ENCODE measurements around the gene ZNF428. TPM values are rescaled to one million over a fixed set of nuclear protein-coding genes. Genes with fewer than 3 reads are reported as not detected.

ZNF428 gene
- total RNA-seq, 1 donor = 37.3 TPM

DNA sequence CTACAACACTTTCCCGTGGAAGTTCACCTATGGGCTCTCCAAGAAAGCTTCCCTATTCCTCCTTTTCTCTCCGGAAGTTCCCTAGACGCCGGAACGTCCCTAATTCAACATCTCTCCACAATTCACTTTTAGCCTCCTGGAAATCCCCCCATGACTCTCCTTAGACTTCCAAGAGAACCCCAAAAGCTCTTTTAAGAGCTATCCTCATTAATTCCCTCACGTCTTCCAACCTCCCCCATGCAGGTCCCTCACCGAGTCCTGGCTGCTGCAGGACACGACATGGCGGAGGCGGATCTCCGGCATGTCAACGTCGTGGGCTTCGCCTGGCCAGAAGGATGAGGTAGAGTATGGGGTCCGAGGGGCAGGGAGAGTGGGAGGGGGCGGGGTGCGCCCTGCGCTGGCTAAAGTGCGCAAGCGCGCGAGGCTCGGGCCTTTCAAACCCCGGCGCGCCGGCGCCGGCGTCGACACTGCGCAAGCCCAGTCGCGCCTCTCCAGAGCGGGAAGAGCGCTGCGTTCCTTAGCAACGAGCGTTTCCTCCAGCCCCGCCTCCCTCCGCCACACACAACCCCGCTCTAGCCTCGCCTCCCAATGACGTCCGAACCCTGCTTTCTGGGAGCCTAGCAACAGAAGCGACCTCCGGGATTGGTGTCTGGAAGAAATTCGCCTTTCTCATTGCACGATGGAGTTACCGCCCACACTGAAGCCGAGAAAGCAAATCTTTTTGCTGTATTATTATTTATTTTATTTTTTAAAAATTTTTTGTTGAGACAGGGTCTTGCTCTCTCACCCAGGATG lies 44.1 kb downstream of the ZNF428 start, which contains the start of the genes PINLYP and XRCC1:
Gene PINLYP, plus strand, starts transcription at position 646 of the 795 bp plus-strand sequence. CDS start 1,391 bp downstream, outside the sequence.
Gene XRCC1, minus strand, starts transcription at position 372 of the 795 bp plus-strand sequence. Its CDS starts 69 bp downstream, at position 303.
- peak; percentile 98 for DNase-seq (ENCODE audit: insufficient read length, low spot score, missing footprints)

DNA sequence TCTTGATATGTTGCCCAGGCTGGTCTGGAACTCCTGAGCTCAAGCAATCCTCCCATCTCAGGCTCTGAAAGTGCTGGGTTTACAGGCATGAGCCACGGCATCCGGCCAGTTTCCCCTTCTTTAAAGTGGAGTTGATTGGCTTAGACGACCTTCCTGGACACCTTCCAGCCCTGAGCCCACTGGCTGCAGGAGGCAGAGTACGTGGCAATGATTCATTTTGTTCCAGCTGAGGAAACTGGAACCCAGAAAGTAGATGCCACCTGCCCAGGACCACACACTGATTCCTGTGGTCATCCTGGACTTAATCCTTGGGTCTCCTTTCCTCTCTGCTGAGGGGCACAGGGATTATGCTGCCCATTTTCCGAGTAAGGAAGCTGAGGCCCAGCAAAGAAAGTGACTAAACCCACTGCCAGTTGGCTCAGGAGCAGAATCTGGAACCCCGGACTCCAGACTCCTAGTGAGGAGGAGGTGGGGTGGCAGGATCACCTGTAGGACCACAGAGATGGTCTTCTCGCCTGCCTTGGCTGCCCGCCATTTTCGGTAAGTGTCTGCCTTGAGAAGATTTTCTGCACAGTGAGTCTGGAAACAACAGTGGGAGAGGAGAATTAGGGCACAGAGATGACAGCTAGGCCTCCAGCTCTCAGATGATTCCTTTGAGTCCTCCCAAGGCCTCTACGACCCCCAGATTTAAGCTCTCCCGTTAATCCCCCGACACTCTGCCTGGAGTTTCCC lies 44.8 kb downstream of the ZNF428 start:
- Histone ChIP-seq H3K4me1 (ENCODE audit: insufficient read depth, low read length) (peaks cover 18% of the 10 kb centered on the region), H3K4me2 (ENCODE audit: insufficient read depth, low read length) (peak overlapping the region; percentile 97), H3K27me3 (ENCODE audit: insufficient read depth, low read length) (no peaks in the 10 kb centered on the region), H3K79me2 (ENCODE audit: insufficient read depth, low read length) (peaks cover 46% of the 10 kb centered on the region), H4K20me1 (ENCODE audit: insufficient read depth, low read length) (peaks cover 4% of the 10 kb centered on the region), H3K4me3 (ENCODE audit: insufficient read depth, low read length) (peak overlapping the region; percentile 100), H3K9me3 (ENCODE audit: low read depth, low read length) (no peaks in the 10 kb centered on the region), H3K27ac (ENCODE audit: low read depth, low read length) (peak overlapping the region; percentile 84), H2AFZ (ENCODE audit: low read length) (peak overlapping the region; percentile 98), H3K36me3 (ENCODE audit: insufficient read depth, low read length) (peaks cover 3% of the 10 kb centered on the region)
- peak; percentile 60 for DNase-seq (ENCODE audit: insufficient read length, low spot score, missing footprints)
- no peak for TF ChIP-seq CTCF (IDR thresholded peaks at IDR 0.05; ENCODE audit: extremely low read depth, low read depth, low read length)

More for the DNA sequence above, 44.1 kb downstream of the ZNF428 start, which contains the start of the genes PINLYP and XRCC1:
- TF ChIP-seq CTCF (IDR thresholded peaks at IDR 0.05; ENCODE audit: extremely low read depth, low read depth, low read length) = no peak
- Histone ChIP-seq H2AFZ (ENCODE audit: low read length) (peak within 1 kb of the TSS; percentile 98), H3K36me3 (ENCODE audit: insufficient read depth, low read length) (no peaks in the 10 kb centered on the region), H3K4me3 (ENCODE audit: insufficient read depth, low read length) (peak within 1 kb of the TSS; percentile 100), H3K4me2 (ENCODE audit: insufficient read depth, low read length) (peak within 1 kb of the TSS; percentile 97), H3K79me2 (ENCODE audit: insufficient read depth, low read length) (peaks cover 38% of the 10 kb centered on the region), H3K9me3 (ENCODE audit: low read depth, low read length) (no peaks in the 10 kb centered on the region), H3K27me3 (ENCODE audit: insufficient read depth, low read length) (no peaks in the 10 kb centered on the region), H3K27ac (ENCODE audit: low read depth, low read length) (peak within 1 kb of the TSS; percentile 84), H4K20me1 (ENCODE audit: insufficient read depth, low read length) (no peaks in the 10 kb centered on the region), H3K4me1 (ENCODE audit: insufficient read depth, low read length) (peaks cover 18% of the 10 kb centered on the region)

- no peak overlapping the region for H3K4me2 ChIP-seq (ENCODE audit: insufficient read depth, low read length)
- H3K79me2 ChIP-seq (ENCODE audit: insufficient read depth, low read length) = peaks cover 59% of the 10 kb centered on the region
- H2AFZ ChIP-seq (ENCODE audit: low read length) = no peak overlapping the region
- DNase-seq (ENCODE audit: insufficient read length, low spot score, missing footprints) = peak; percentile 13
- H3K36me3 ChIP-seq (ENCODE audit: insufficient read depth, low read length) = peaks cover 3% of the 10 kb centered on the region
- H4K20me1 ChIP-seq (ENCODE audit: insufficient read depth, low read length) = peaks cover 4% of the 10 kb centered on the region
- no peaks in the 10 kb centered on the region for H3K9me3 ChIP-seq (ENCODE audit: low read depth, low read length)
- peak overlapping the region; percentile 58 for H3K27ac ChIP-seq (ENCODE audit: low read depth, low read length)
- no peaks in the 10 kb centered on the region for H3K27me3 ChIP-seq (ENCODE audit: insufficient read depth, low read length)
- peaks cover 18% of the 10 kb centered on the region for H3K4me1 ChIP-seq (ENCODE audit: insufficient read depth, low read length)
- TF ChIP-seq CTCF (IDR thresholded peaks at IDR 0.05; ENCODE audit: extremely low read depth, low read depth, low read length) = no peak
- no peak overlapping the region for H3K4me3 ChIP-seq (ENCODE audit: insufficient read depth, low read length)
Measured at GRCh38 chr19:43572171-43572588, 47.2 kb downstream of the ZNF428 start.
